ENCODE data around the gene ELP5.

Gene ELP5

GRCh38 chr17:7251661-7252175 is 297 bp upstream of the ELP5 start, which contains the start of gene CTDNEP1:
TSS of gene CTDNEP1 (minus strand) at chr17:7251734. CDS start at chr17:7251296, 438 bp downstream.
- peak; percentile 96 to 99 for DNase-seq (ENCODE audit: low read depth in 1 of 2, low spot score in 1 of 2)

DNA sequence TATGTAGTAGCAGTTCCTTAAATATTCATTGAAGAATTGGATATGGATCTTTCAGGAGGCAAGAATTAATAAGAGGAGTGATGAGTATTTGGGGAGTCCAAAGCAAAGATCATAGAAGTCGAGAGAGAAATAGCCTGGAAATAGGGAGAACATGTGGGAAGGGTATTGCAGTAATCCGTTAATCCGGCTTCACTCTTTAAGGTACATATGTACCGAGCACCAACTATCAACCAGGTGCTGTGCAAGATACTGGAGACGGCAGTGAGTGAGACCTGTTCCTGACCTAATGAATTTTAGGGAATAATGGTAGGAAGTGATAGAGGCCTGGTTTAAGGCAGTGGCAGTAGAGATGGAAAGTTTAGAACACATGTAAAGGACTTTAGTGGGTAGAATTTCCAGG is 1.1 kb downstream of the ELP5 start:
- DNase-seq (ENCODE audit: low read depth in 1 of 2, low spot score in 1 of 2): no peak

GRCh38 chr17:7254511-7254910 is 2.5 kb downstream of the ELP5 start:
- no peak for DNase-seq (ENCODE audit: low read depth in 1 of 2, low spot score in 1 of 2)

- no peak for DNase-seq (ENCODE audit: low read depth in 1 of 2, low spot score in 1 of 2)
These were observed 4.9 kb downstream of the ELP5 start for GRCh38 chr17:7256766-7257456.

DNA sequence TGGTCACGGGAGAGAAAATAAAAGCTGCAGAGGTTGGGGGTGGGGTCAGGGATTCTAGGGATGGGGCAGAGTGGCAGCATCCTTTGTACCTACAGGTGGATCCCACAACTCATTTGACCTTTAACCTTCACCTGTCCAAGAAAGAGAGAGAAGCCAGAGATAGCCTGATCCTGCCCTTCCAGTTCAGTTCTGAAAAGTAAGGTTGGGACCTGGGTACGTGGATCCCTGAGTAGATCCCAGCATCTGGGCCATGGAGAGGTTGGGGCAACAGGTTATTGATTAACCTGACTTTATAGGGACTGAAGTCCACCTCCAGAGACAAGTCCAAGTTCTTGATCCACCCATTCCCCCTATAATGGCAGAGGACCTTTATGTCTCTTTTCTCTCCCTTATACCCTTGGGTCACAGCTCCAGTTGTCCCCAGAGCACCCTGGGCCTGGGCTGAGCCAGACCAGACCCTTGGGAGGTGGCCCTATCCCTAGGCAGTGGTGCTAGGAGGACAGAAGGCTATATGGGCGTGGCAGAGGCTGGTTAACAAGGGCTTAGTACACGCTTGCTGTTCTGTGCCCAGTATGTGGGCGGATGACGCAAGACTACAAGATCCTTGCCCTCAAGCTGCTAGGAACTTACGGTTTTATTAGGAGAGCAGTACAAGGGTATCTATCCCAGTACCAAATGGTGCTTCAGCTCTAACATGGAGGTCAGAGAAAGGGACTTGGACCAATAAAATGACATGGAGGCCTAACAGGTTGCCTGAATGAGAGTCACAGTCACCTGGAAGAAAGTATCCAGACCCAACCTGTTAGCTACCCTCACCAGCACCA is 6.9 kb downstream of the ELP5 start:
- no peak for DNase-seq (ENCODE audit: low read depth in 1 of 2, low spot score in 1 of 2)

GRCh38 chr17:7259555-7259889 is 7.5 kb downstream of the ELP5 start:
- DNase-seq (ENCODE audit: low read depth in 1 of 2, low spot score in 1 of 2): no peak

DNA sequence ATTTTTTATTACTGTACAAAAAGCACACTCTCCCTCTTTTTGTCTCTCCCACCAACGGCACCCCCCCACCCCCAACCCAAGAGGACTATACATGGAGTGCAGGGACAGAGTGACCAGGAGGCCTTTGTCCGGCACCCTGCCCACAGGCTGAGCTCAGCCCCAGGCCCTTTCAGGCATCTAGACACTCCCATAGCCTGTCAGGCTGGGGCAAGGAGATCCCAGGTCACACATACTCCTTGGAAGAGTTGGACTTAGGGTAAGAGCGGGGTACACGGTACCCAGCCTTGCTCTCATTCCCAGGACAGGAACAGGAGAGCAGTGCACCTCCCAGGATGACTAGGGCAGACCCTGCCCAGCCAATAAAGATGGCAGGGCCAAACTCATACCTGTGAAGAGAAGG is 8.1 kb downstream of the ELP5 start:
- DNase-seq (ENCODE audit: low read depth in 1 of 2, low spot score in 1 of 2): no peak

GRCh38 chr17:7260651-7261378 is 8.8 kb downstream of the ELP5 start:
- no peak for DNase-seq (ENCODE audit: low read depth in 1 of 2, low spot score in 1 of 2)

DNA sequence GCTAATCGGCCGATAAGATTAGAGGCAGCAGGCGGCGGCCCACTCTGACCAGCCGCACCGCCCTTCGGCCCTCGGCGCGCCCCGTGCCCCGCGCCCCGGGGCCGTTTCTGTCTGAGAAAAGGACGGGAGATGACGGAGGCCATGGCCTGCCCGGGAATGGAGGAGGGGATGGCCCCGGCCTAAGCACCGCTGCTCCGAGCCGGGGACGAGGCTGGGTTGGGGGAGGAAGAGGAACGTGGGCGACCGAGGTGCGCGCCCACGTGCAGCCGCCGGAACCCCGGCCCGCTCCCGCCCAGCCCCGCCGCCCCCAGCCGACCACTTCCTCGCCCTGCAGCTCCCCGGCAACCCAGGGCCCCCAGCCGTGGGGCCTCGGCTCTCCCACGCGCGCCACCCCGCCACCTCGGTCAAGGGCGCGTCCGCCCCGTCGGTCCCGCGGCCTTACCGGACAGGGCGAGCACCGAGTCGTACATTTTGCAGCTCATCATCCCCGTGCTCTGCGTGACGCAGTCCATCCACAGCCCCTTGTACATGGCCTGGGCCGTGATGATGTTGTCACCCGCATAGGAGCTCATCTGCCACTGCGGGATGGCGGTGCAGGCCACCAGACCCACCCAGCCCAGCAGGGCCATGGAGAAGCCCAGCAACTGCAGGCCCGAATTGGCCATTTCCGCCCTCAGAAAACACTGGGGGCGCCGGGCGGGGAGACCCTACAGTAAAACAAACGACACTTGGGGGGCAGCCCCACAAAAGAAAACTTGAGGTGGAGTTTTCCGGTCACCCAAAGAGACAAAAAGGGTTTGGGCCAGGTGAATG is 9.6 kb downstream of the ELP5 start:
- DNase-seq (ENCODE audit: low read depth in 1 of 2, low spot score in 1 of 2): no peak

- DNase-seq (ENCODE audit: low read depth in 1 of 2, low spot score in 1 of 2): no peak
These were observed 10.3 kb downstream of the ELP5 start, which contains the start of gene CLDN7 for GRCh38 chr17:7262192-7262934. TSS of gene CLDN7 (minus strand) at chr17:7262478. CDS start at chr17:7262043, 435 bp downstream.

DNA sequence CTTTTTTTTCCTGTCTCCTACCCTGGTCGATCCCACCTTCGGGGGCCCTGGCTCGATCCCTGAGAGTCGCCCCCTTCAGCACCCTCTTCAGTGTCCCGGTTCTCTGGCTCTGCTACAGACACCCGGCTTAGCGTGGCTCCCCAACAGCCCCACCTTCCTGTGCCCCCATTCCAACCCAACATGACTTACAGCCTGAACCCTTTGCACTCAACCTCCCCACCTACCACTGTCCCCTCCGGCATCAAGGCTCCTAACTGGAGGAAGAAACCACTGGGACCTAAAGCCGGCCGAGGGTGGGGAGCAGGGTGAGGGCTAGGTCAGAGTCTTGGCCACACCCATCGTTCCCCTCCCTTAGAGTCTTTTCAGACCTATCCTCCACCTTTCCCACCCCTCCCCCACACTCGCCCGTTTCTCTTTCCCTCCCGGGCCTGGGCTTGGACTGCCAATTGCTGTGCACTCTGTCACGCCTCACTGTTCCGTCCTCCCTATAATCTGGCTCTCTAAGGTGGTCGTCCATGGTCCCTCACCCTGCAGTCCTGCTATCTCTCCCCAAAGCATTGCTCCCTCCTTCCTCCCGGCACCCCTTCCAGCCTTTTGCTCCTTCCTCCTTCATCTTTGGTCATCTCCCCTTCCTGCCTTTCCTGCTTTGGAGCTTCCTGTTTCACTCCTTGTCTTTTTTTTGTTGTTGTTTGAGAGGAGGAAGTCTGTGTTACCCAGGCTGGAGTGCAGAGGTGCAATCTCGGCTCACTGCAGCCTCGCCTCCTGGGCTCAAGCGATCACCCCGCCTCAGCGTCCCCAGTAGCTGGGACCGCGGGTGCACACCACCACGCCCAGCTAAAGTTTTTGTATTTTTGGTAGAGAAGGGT is 11.2 kb downstream of the ELP5 start:
- no peak for DNase-seq (ENCODE audit: low read depth in 1 of 2, low spot score in 1 of 2)

DNA sequence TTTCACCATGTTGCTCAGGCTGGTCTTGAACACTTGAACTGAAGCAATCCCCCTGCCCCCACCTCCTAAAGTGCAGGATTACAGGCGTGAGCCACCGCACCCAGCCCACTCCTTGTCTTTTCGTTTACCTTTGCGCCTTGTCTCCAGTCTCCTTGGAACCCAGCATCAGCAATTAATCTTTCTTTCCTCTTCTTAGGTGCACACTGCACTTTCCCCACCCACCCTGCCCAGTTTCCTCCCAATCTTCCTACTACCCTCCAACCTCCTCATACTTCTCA is 11.7 kb downstream of the ELP5 start:
- DNase-seq (ENCODE audit: low read depth in 1 of 2, low spot score in 1 of 2): no peak

DNA sequence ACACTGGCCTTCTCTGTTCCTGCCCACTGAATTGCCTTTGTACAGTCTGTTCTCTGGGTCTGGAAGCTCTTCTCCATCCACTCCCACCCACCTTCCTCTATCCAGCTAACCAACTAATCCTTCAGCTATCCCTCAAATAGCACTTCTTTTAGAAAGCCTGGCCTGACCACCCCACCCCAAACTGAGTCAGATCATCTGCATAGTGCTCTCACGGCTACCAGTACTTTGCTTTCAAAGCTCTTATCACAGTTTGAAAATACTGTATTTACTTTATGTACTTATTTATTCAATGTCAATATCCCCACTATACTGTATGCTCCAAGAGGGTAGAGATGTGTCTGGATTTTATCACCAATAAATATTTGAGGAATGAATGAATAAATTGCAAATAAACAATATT is 14.8 kb downstream of the ELP5 start:
- DNase-seq (ENCODE audit: low read depth in 1 of 2, low spot score in 1 of 2): no peak

DNA sequence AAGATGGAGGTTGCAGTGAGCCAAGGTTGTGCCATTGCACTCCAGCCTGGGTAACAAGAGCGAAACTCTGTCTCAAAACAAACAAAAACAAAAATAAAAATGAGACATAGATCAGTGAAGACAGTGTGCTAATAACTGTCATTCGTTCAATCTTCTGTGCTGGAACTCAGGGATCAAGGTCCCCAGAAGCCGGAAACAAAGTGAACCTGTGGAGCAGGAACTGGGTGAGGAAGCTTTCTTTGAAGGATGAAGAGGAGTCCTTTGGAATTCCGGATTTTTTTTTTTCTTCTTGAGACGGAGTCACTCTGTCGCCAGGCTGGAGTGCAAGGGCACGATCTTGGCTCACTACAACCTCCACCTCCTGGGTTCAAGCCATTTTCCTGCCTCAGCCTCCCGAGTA is 27.4 kb downstream of the ELP5 start:
- no peak for DNase-seq (ENCODE audit: low read depth in 1 of 2, low spot score in 1 of 2)

GRCh38 chr17:7280519-7281073 is 28.6 kb downstream of the ELP5 start:
- DNase-seq (ENCODE audit: low read depth in 1 of 2, low spot score in 1 of 2): peak; percentile 75 to 77

- DNase-seq (ENCODE audit: low read depth in 1 of 2, low spot score in 1 of 2): peak; percentile 42 to 74
These were observed 29.3 kb downstream of the ELP5 start, which contains the start of gene SLC2A4 for GRCh38 chr17:7281074-7281952. TSS of gene SLC2A4 (plus strand) at chr17:7281718. CDS start at chr17:7281935, 217 bp downstream.

- DNase-seq (ENCODE audit: low read depth in 1 of 2, low spot score in 1 of 2): no peak
These were observed 30.1 kb downstream of the ELP5 start for GRCh38 chr17:7281953-7282751.
